K562 (cell line): ENCODE measurements around the gene SYT13. TPM values are rescaled to one million over a fixed set of nuclear protein-coding genes. Genes with fewer than 3 reads are reported as not detected.

Experiments used
- ATAC-seq: fragments of 200-7000 bp; cut with Tn5 transposase; 3 replicates; pipeline ENCODE4 v1.9.1; 2020; ENCODE audit warnings: moderate library complexity
- BruUV-seq: library from RNA; stranded (reverse); fragments of 400-500 nt; replicated peaks from 2 replicates; lab custom pipeline; 2021; lab: Mats Ljungman, UMichigan
- CTCF ChIA-PET: fragments of 300-600 bp; formaldehyde crosslinking; extraction: SDS; loops from one replicate; lab custom pipeline; 2021; ENCODE audit warnings: low intra/inter-chr PET ratio; lab: Yijun Ruan, JAX
- POLR2A ChIA-PET: fragments of 300-600, 350-650 bp; sonication (Branson Sonifier 250); formaldehyde crosslinking; extraction: SDS; loops from one replicate; lab custom pipeline; 2021; ENCODE audit warnings: antibody characterized with exemption, inconsistent platforms; lab: Yijun Ruan, JAX
- DNase-seq, 4 experiments: peaks; one replicate each; pipeline versions ENCODE4 v3.0.0 to v3.0.0-alpha.2; 2011 to 2018; ENCODE audit warnings: low spot score in 3 of 4, mixed read lengths in 3 of 4; ENCODE audit errors: extremely low read depth in 1 of 4
- FAIRE-seq: peaks from 2 replicates; lab custom pipeline; 2011; peaks lifted over from hg19 to GRCh38; lab: Jason Lieb, UNC
- H2AFZ ChIP-seq: 2 replicates; pipeline ENCODE4 v1.6.0; 2011; ENCODE audit warnings: low read depth, low read length, control low read depth, inconsistent platforms
- H3K27ac ChIP-seq: fragments of 200-600 bp; 3 replicates; pipeline ENCODE4 v1.8.0; 2011; ENCODE audit warnings: low read depth, mild to moderate bottlenecking, control low read depth, inconsistent platforms, low read length, moderate library complexity, mixed read lengths; ENCODE audit errors: extremely low read depth
- H3K27me3 ChIP-seq, 2 experiments: fragments of 300-600 bp in 1 of 2; 2 replicates in 1 of 2; 3 replicates in 1 of 2; pipeline versions ENCODE4 v1.6.0 to v1.8.0; 2011; ENCODE audit warnings: inconsistent platforms in 2 of 2, low read length in 2 of 2, mild to moderate bottlenecking in 1 of 2, mixed read lengths in 1 of 2, moderate library complexity in 1 of 2; ENCODE audit not compliant: control insufficient read depth in 2 of 2, insufficient read depth in 2 of 2
- H3K36me3 ChIP-seq: fragments of 300-600 bp; 3 replicates; pipeline ENCODE4 v1.8.0; 2011; ENCODE audit warnings: mild to moderate bottlenecking, low read length, inconsistent platforms; ENCODE audit not compliant: control insufficient read depth, insufficient read depth
- H3K4me1 ChIP-seq, 2 experiments: fragments of 200-600 bp in 1 of 2; replicated peaks in 1 of 2; 2 replicates in 1 of 2; 3 replicates in 1 of 2; pipeline versions ENCODE4 v1.5.1 to v1.8.0; 2011; ENCODE audit warnings: inconsistent platforms in 2 of 2, low read length in 2 of 2, mild to moderate bottlenecking in 1 of 2, mixed read lengths in 1 of 2, moderate library complexity in 1 of 2; ENCODE audit not compliant: control insufficient read depth in 2 of 2, insufficient read depth in 2 of 2
- H3K4me2 ChIP-seq: 2 replicates; pipeline ENCODE4 v1.6.1; 2011; ENCODE audit warnings: low read length, control low read depth, inconsistent platforms, mixed read lengths; ENCODE audit not compliant: insufficient read depth
- H3K4me3 ChIP-seq: fragments of 200-600 bp; sonication (generic), shearing (Covaris generic); 2 replicates; pipeline ENCODE4 v1.5.1; 2016; ENCODE audit warnings: control low read depth, inconsistent platforms
- H3K79me2 ChIP-seq: fragments of 200-600 bp; 3 replicates; pipeline ENCODE4 v1.8.0; 2011; ENCODE audit warnings: low read length, inconsistent platforms; ENCODE audit not compliant: control insufficient read depth, insufficient read depth
- H3K9ac ChIP-seq, 2 experiments: 2 replicates each; pipeline versions ENCODE4 v1.6.0 to v1.6.1; 2011; ENCODE audit warnings: low read depth in 2 of 2, low read length in 2 of 2, control low read depth in 1 of 2, inconsistent platforms in 1 of 2, mild to moderate bottlenecking in 1 of 2, mixed read lengths in 1 of 2; ENCODE audit not compliant: insufficient read depth in 1 of 2
- H3K9me1 ChIP-seq: one replicate; pipeline ENCODE4 v1.6.0; 2011; ENCODE audit warnings: inconsistent platforms, mild to moderate bottlenecking, low read length, moderate library complexity; ENCODE audit not compliant: control insufficient read depth, insufficient read depth
- H3K9me3 ChIP-seq: replicated peaks from 2 replicates; pipeline ENCODE4 v1.5.1; 2011; ENCODE audit warnings: low read depth, low read length, inconsistent platforms; ENCODE audit not compliant: control insufficient read depth, insufficient read depth
- H4K20me1 ChIP-seq: replicated peaks from 2 replicates; pipeline ENCODE4 v1.6.1; 2011; ENCODE audit warnings: low read length, inconsistent platforms, mixed read lengths; ENCODE audit not compliant: control insufficient read depth, insufficient read depth
- MAFG ChIP-seq: fragments of 450-650 bp; conservative IDR thresholded peaks from 2 replicates; pipeline ENCODE4 v1.6.1; 2016; ENCODE audit warnings: missing genetic modification characterization, missing compliant biosample characterization
- SMAD1 ChIP-seq: fragments of 150-350 bp; IDR thresholded peaks from 2 replicates; pipeline ENCODE4 v1.6.1; 2014; ENCODE audit warnings: low read length, low read depth; ENCODE audit not compliant: partially characterized antibody
- THRAP3 ChIP-seq: fragments of 450-650 bp; IDR thresholded peaks from 2 replicates; pipeline ENCODE4 v1.6.1; 2016; ENCODE audit warnings: mild to moderate bottlenecking, inconsistent platforms, borderline replicate concordance
- TOE1 ChIP-seq, 2 experiments: fragments of 450-650 bp in 1 of 2; sonication (generic) in 1 of 2; formaldehyde crosslinking in 1 of 2; IDR thresholded peaks; 2 replicates each; pipeline versions ENCODE4 v1.7.1 to v1.8.0; 2016 to 2022; ENCODE audit warnings: borderline replicate concordance in 2 of 2, mild to moderate bottlenecking in 2 of 2, antibody characterized with exemption in 1 of 2, inconsistent platforms in 1 of 2, low read depth in 1 of 2, missing genetic modification reagents in 1 of 2, moderate library complexity in 1 of 2
- ZEB2 ChIP-seq: fragments of 450-650 bp; IDR thresholded peaks from 2 replicates; pipeline ENCODE4 v1.6.1; 2016
- ZNF764 ChIP-seq: fragments of 250-450 bp; sonication (Bioruptor Pico); IDR thresholded peaks from 2 replicates; pipeline ENCODE4 v1.4.0; 2020; ENCODE audit warnings: low read depth, mild to moderate bottlenecking, moderate library complexity
- whole genome bisulfite sequencing: fragments of 100-300 bp; shearing (Covaris generic); methylation state at CpG from one replicate; pipeline ENCODE4 v1.1.6; 2016; ENCODE audit warnings: low coverage, mixed read lengths; ENCODE audit not compliant: insufficient coverage; ENCODE audit errors: missing lambda C conversion rate; 5-methylcytosine and 5-hydroxymethylcytosine counted together
- in situ Hi-C: fragments of 300-500 bp; cut with MboI; formaldehyde crosslinking; loops from 4 replicates; pipeline ENCODE4 v1.15.0; 2018; ENCODE audit warnings: inconsistent platforms, mixed read lengths
- intact Hi-C: fragments of 100-400 bp; cut with micrococcal nuclease; formaldehyde crosslinking; loops from 2 replicates; pipeline ENCODE4 v1.14.2; 2022
- polyA plus RNA-seq, 8 experiments: library from polyadenylated mRNA; depleted of rRNA in 4 of 8; stranded (reverse) in 5 of 8; unstranded in 3 of 8; fragments of >200 nt; fragmentation: Nextera tagmentation in 2 of 8; fragmentation: Illumina TruSeq in 1 of 8; extraction: Ambion mirVana in 2 of 8; extraction: Trizol in 1 of 8; gene quantifications; 2 replicates each; pipeline versions ENCODE4 v1.2.1 to v1.2.3, GENCODE V29; 2011 to 2014; ENCODE audit warnings: inconsistent platforms in 1 of 8, missing spikeins in 1 of 8
- total RNA-seq, 7 experiments: library from RNA; depleted of rRNA in 6 of 7; stranded (reverse); fragments of >200 nt in 6 of 7; fragmentation: Illumina TruSeq in 2 of 7; extraction: Trizol in 2 of 7; gene quantifications; 2 replicates each; pipeline versions ENCODE4 v1.2.1 to v1.2.3, GENCODE V29; 2011 to 2021; ENCODE audit warnings: low replicate concordance in 1 of 7

Gene SYT13
- total and polyA plus RNA-seq, 9 of the 15 experiments (the other 6 are each of a cell fraction or from before 2014, with no cell fraction given) = under 0.01 to 0.13 (median 0.08) TPM; not detected in 2

DNA sequence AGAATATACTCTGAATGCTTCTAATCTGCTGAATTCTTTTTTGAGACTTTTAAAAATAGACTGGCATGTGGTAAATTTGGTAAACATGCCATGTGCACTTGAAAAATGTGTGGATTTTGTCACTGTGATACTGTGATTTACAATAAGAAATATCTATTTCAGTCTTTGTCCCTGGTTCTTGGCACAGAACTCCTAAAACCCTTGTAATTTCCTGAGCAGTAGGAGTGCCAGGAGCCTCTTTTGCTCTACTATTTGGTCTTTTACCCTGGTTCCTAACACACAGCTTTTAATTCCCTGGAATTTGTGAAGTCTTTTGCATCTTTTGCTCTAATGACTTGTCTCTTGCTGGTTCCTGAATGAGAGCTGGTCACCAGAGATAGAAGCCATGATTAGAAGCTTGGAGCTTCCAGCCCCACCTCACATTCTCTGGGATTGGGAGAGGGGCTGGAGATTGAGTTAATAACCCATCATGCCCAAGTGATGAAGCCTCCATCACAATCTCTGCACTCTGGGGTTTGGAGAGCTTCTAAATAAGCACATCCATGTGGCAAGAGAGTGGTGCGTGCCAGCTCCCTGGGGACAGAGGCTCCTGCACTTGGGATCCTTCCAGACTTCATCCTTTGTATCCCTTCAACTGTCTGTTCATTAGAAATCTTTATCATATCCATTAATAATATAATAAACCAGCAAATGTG lies 27.2 kb upstream of the SYT13 start:
- H3K27ac ChIP-seq = no peak overlapping the region
- 0% methylated on average over 1 of the region's 1 CpG for WGBS
- TF ChIP-seq MAFG (tag) (no peak), TOE1 (IDR thresholded peaks at IDR 0.05; ENCODE audit: borderline replicate concordance) (no peak), TOE1 (CRISPR knock-in tag; IDR thresholded peaks at IDR 0.05; ENCODE audit: borderline replicate concordance, low read depth) (no peak), ZEB2 (no peak), ZNF764 (CRISPR knock-in tag) (no peak), THRAP3 (no peak), SMAD1 (no peak)
- TF ChIP-seq, all 486 proteins: peak for 0
- POLR2A ChIA-PET = no interaction called here
- H3K4me1 ChIP-seq = no peaks in the 10 kb centered on the region
- H3K36me3 ChIP-seq = no peaks in the 10 kb centered on the region
- no peaks in the 10 kb centered on the region for H3K9me3 ChIP-seq
- no peak for DNase-seq
- H3K9me1 ChIP-seq = no peaks in the 10 kb centered on the region
- H2AFZ ChIP-seq = no peak overlapping the region
- H3K4me3 ChIP-seq = no peak overlapping the region
- no peaks in the 10 kb centered on the region for H4K20me1 ChIP-seq
- no TSS peak for BruUV-seq
- no peak for ATAC-seq
- FAIRE-seq = no peak
- no peak overlapping the region for H3K9ac ChIP-seq
- intact Hi-C loops (no loop called here), in situ Hi-C loops (no loop called here)
- H3K27me3 ChIP-seq = no peaks in the 10 kb centered on the region; a peak in 2 of 5 replicates
- no peaks in the 10 kb centered on the region for H3K79me2 ChIP-seq
- CTCF ChIA-PET = interaction anchor here (0.7 kb wide), 1 partner anchor 240 kb away, joined by 3 read pairs; no protein-coding TSS in a partner anchor
- no peak overlapping the region for H3K4me2 ChIP-seq
